HG02798 (cell line): ENCODE results near the gene FRS2.

Experiments
- ATAC-seq: cut with Tn5 transposase; IDR thresholded peaks from one replicate; pipeline ENCODE4 v1.9.1; 2021; ENCODE audit warnings: mild to moderate bottlenecking; ENCODE audit not compliant: unreplicated experiment, poor library complexity

Gene FRS2

DNA sequence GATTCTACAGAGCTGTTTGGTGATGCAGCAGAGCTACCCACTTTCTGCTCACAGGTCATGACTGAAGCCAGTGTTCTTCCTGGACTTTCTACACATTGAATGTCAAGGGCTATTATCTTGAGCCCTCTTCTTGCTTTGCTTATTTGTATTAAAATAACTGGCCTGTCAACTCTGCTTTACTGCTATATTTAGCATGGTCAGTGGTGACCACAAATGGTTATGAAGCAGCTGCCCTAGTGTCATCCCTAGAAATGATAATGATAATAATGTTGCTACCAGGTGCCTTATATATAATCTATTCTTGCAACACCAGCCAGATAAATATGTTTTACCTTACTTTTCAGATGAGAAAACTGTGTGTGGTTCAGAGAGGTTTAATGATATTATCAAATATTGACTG is 143.2 kb downstream of the FRS2 start:
- ATAC-seq = no peak

DNA sequence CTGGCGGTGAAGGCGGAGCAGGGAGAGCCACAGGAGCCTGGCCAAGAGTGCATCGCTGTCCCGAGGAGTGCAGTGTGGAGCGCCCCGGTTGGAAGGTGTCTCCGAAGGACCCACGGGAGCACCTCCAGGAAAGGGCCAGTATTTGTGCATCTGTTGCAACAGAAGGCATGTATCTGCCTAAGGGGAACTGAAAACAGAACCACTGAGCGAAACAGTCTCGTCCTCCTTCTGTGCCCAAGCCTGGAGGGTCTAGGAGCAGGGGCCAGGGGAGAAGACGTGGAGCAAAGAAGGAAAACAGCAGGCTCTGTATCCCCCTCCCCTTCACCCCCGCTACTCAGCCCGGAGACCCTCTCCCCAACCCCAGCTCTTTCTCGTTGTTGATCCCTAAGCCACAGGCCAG is 145.8 kb downstream of the FRS2 start:
- ATAC-seq = no peak

GRCh38 chr12:69619050-69619449 is 148.9 kb downstream of the FRS2 start:
- ATAC-seq = no peak

- no peak for ATAC-seq
Observed at GRCh38 chr12:69620077-69620476, 149.9 kb downstream of the FRS2 start.

DNA sequence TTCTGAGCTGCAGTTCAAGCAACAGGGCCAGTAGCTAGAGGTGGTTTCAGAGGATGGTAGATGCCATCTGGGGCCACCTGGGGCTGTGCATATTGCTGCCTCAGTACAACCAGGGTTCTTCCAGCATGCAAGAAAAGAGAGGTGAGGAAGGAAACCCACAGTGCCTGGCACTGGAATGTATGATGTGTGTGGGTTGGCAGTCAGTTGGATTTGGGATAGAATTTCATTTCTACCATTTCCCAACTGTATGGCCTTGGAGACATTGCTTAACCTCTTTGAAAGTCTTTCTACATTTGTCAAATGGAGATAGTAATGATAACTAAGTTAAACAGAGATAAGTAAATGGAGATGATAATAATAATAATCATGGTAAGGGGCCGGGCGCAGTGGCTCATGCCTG is 150.7 kb downstream of the FRS2 start:
- no peak for ATAC-seq

GRCh38 chr12:69621551-69621950 is 151.4 kb downstream of the FRS2 start:
- ATAC-seq = no peak

DNA sequence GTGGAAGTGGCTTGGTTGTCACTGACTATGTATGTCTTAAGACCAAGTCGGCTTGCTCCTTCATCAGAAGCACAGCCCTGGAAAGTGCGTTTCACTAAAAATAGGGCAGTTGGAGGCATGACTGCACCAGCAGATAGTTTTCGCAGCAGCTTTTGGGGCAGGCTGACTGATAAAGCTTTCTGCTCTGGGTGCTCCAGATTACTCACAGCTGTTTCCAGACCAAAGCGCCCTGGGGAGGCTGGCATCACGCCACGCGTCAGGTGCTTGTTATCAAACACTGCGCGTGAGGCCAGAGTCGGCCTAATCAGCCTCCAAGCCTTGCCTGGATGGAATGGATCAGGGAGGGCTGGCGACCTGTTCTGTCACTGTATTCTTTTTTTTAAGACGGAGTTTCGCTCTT is 153.8 kb downstream of the FRS2 start:
- no peak for ATAC-seq

DNA sequence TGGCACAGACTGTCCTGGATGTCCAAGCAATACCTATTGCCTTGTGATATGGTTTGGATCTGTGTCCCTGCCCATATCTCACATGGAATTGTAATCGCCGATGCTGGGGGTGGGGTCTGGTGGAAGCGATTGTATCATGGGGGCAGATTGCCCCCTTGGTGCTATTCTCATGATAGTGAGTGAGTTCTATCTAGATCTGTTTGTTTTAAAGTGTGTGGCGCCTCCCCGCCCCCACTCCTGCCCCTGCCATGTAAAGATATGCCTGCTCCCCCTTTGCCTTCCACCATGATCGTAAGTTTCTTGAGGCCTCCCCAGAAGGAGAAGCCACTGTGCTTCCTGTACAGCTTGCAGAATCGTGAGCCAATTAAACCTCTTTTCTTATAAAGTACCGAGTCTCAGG is 157.3 kb downstream of the FRS2 start:
- ATAC-seq = no peak
